HCT116 (cell line): ENCODE results near the gene ALX3. TPM values are rescaled to one million over a fixed set of nuclear protein-coding genes. Genes with fewer than 3 reads are reported as not detected.

Experiments
- ATAC-seq: fragments of 200-7000 bp; cut with Tn5 transposase; 2 replicates; pipeline ENCODE4 v1.9.1; 2020; ENCODE audit warnings: mild to moderate bottlenecking, moderate library complexity
- BruUV-seq: library from RNA; stranded (reverse); fragments of 400-500 nt; replicated peaks from 2 replicates; lab custom pipeline; 2021; lab: Mats Ljungman, UMichigan
- CTCF ChIA-PET: fragments of 300-600 bp; sonication (Branson Sonifier 250); formaldehyde crosslinking; loops from one replicate; lab custom pipeline; 2021; ENCODE audit warnings: antibody characterized with exemption; lab: Charles Lee
- POLR2A ChIA-PET: fragments of 300-600, 350-600 bp; sonication (Branson Sonifier 250); formaldehyde crosslinking; loops from one replicate; lab custom pipeline; 2021; ENCODE audit warnings: antibody characterized with exemption; lab: Charles Lee
- RAD21 ChIA-PET, 2 experiments: fragments of 300-600 bp; sonication (Branson Sonifier 250); formaldehyde crosslinking; loops; one replicate each; lab custom pipeline; 2023; ENCODE audit warnings: low total read pairs in 2 of 2; ENCODE audit not compliant: uncharacterized antibody in 2 of 2, unreplicated experiment in 2 of 2, low non-redundant PET in 1 of 2; lab: Charles Lee
- DNase-seq: peaks from one replicate; pipeline ENCODE4 v3.0.0-alpha.2; 2010; ENCODE audit warnings: low read depth, low spot score
- H2AFZ ChIP-seq: fragments of 200-600 bp; shearing (Covaris generic), sonication (generic); 2 replicates; pipeline ENCODE4 v1.6.1; 2017; ENCODE audit warnings: low read depth, mixed run types, mixed read lengths, antibody characterized with exemption, low read length; ENCODE audit not compliant: poor library complexity, severe bottlenecking
- H3K27ac ChIP-seq: 2 replicates; pipeline ENCODE4 v1.5.1; 2012; ENCODE audit warnings: low read depth, low read length
- H3K27me3 ChIP-seq: fragments of 200-600 bp; sonication (generic); 2 replicates; pipeline ENCODE4 v1.6.1; 2016; ENCODE audit warnings: mixed run types, low read length, mixed read lengths; ENCODE audit not compliant: insufficient read depth
- H3K36me3 ChIP-seq, 2 experiments: fragments of 200-500 bp in 1 of 2; fragments of 200-600 bp in 1 of 2; sonication (Bioruptor generic) in 1 of 2; sonication (generic) in 1 of 2; 2 replicates each; pipeline versions ENCODE4 v1.5.1 to v1.6.1; 2014 to 2016; ENCODE audit warnings: low read length in 2 of 2, inconsistent platforms in 1 of 2, mixed read lengths in 1 of 2, mixed run types in 1 of 2; ENCODE audit not compliant: insufficient read depth in 2 of 2, control insufficient read depth in 1 of 2
- H3K4me1 ChIP-seq, 2 experiments: fragments of 200-600 bp in 1 of 2; sonication (generic) in 1 of 2; 2 replicates each; pipeline versions ENCODE4 v1.5.1 to v1.6.1; 2012 to 2017; ENCODE audit warnings: low read length in 2 of 2, inconsistent platforms in 1 of 2, mild to moderate bottlenecking in 1 of 2, mixed read lengths in 1 of 2, mixed run types in 1 of 2, moderate library complexity in 1 of 2; ENCODE audit not compliant: insufficient read depth in 2 of 2, control insufficient read depth in 1 of 2
- H3K4me2 ChIP-seq: fragments of 200-600 bp; sonication (generic); 2 replicates; pipeline ENCODE4 v1.6.1; 2017; ENCODE audit warnings: mixed run types, low read length, mixed read lengths
- H3K4me3 ChIP-seq, 2 experiments: fragments of 200-600 bp in 1 of 2; sonication (generic) in 1 of 2; replicated peaks in 1 of 2; 2 replicates each; pipeline ENCODE4 v1.5.1; 2011 to 2016; ENCODE audit warnings: low read length in 2 of 2, control low read depth in 1 of 2, low read depth in 1 of 2, mild to moderate bottlenecking in 1 of 2, mixed read lengths in 1 of 2, mixed run types in 1 of 2
- H3K79me2 ChIP-seq: fragments of 200-600 bp; sonication (generic); 2 replicates; pipeline ENCODE4 v1.6.1; 2017; ENCODE audit warnings: mild to moderate bottlenecking, mixed run types, low read length, moderate library complexity, mixed read lengths; ENCODE audit not compliant: insufficient read depth
- H3K9ac ChIP-seq: fragments of 200-600 bp; sonication (generic); 2 replicates; pipeline ENCODE4 v1.6.1; 2016; ENCODE audit warnings: low read length, mixed read lengths
- H3K9me2 ChIP-seq: fragments of 200-600 bp; sonication (generic), shearing (Covaris generic); 2 replicates; pipeline ENCODE4 v1.6.1; 2017; ENCODE audit warnings: mixed run types, mild to moderate bottlenecking, moderate library complexity; ENCODE audit not compliant: insufficient read depth
- H3K9me3 ChIP-seq, 2 experiments: fragments of 200-500 bp in 1 of 2; fragments of 200-600 bp in 1 of 2; sonication (Bioruptor generic) in 1 of 2; sonication (generic) in 1 of 2; 2 replicates each; pipeline ENCODE4 v1.6.1; 2014 to 2017; ENCODE audit warnings: low read length in 2 of 2, mixed read lengths in 2 of 2, inconsistent platforms in 1 of 2, low read depth in 1 of 2, mild to moderate bottlenecking in 1 of 2, mixed run types in 1 of 2, moderate library complexity in 1 of 2; ENCODE audit not compliant: control insufficient read depth in 1 of 2, insufficient read depth in 1 of 2
- H4K20me1 ChIP-seq: fragments of 200-600 bp; sonication (generic), shearing (Covaris generic); 2 replicates; pipeline ENCODE4 v1.6.1; 2017; ENCODE audit warnings: mixed run types, mild to moderate bottlenecking, moderate library complexity; ENCODE audit not compliant: insufficient read depth
- CBX3 ChIP-seq: IDR thresholded peaks from 2 replicates; pipeline ENCODE4 v1.6.1; 2012; ENCODE audit warnings: low read depth
- CTCF ChIP-seq, 3 experiments: fragments of 200-600 bp in 1 of 3; sonication (generic) in 1 of 3; IDR thresholded peaks in 2 of 3; conservative IDR thresholded peaks in 1 of 3; 2 replicates each; pipeline ENCODE4 v1.5.1; 2012 to 2017; ENCODE audit warnings: low read depth in 2 of 3, low read length in 2 of 3, antibody characterized with exemption in 1 of 3, borderline replicate concordance in 1 of 3, control low read depth in 1 of 3, mild to moderate bottlenecking in 1 of 3, mixed read lengths in 1 of 3, mixed run types in 1 of 3, moderate library complexity in 1 of 3; ENCODE audit not compliant: insufficient read depth in 1 of 3
- EGR1 ChIP-seq: IDR thresholded peaks from 2 replicates; pipeline ENCODE4 v1.6.1; 2012; ENCODE audit warnings: low read depth
- FOSL1 ChIP-seq: IDR thresholded peaks from 2 replicates; pipeline ENCODE4 v1.6.1; 2012; ENCODE audit warnings: low read depth
- JUND ChIP-seq: IDR thresholded peaks from 2 replicates; pipeline ENCODE4 v1.6.1; 2012
- ZNF274 ChIP-seq: fragments of 200-500 bp; sonication (Bioruptor generic); IDR thresholded peaks from 2 replicates; pipeline ENCODE4 v1.6.1; 2014; ENCODE audit warnings: mild to moderate bottlenecking, low read depth, low read length, inconsistent platforms
- intact Hi-C: fragments of 100-400 bp; cut with micrococcal nuclease; formaldehyde crosslinking; loops from 2 replicates; pipeline ENCODE4 v1.10.0; 2022
- total RNA-seq: library from RNA; stranded (reverse); gene quantifications from one replicate; pipeline ENCODE4 v1.2.1, GENCODE V29; 2021; ENCODE audit not compliant: unreplicated experiment

ALX3 gene
- total RNA-seq, 1 experiment from 2014 or later, result not detected

DNA sequence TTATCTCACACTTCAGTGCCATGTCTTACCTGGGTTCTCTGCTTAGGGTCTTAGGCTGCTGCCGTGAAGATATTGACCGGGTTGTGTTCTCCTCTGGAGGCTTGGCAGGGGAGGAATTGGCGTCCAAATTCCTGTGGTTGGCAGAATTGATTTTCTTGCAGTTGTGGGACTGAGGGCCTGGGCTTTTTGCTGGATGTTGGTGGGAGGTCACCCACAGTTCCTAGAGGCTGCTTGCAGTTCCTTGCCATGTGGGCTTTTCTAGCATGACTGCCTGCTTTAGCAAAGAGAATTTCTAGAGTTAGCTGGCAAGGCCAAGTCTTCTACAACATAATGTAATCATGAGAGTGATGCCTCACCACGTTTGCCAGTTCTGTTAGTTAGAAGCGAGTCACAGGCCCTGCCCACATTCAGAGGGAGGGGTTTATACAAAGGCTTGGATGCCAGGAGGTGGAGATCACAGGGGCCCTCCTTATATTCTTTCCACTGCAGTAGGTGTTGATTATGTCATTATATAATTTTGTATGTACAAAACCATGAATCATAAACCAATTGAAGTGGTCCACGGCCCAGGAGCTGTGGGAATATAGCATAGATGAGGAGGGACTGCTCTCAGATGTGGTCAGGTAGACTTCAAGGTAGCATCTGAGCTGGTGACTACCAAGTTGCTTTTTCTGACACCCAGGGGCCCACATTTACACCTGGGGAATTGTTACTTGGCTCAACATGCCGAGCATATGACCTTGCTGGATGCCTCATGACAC lies 48.3 kb upstream of the ALX3 start (continued):
- TF ChIP-seq FOSL1 (no peak), CTCF (IDR thresholded peaks at IDR 0.05 in 2 of 3, conservative IDR thresholded peaks at IDR 0.05 in 1 of 3; ENCODE audit: borderline replicate concordance in 1 of 3, insufficient read depth in 1 of 3, low read depth in 2 of 3, low read length in 2 of 3) (no peak)

DNA sequence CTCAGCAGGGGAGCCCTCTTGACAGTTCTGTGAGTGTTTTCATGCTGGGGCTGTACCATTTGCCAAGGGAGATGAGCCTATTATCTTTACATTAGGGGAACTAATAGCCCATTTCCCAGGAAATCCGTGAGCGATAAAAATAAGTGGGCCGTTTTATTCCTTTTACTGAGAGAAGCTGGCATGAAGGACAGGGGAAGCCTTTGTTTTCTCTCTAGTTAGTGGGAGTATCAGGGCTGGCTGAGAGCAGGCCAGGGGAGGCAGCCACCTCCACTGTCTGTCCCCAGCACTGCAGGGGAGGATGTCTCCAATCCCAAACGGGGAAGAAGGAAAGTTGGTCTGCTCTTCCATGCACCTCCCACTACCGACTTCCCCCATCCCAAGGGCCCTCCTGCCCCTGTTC lies 44.3 kb upstream of the ALX3 start:
- intact Hi-C loops, result no loop called here
- Histone ChIP-seq H4K20me1 (no peaks in the 10 kb centered on the region), H3K4me3 (no peak overlapping the region), H3K4me2 (no peak overlapping the region), H3K9me2 (no peaks in the 10 kb centered on the region), H3K9me3 (no peaks in the 10 kb centered on the region), H3K27me3 (peaks cover 7% of the 10 kb centered on the region; the same call in 1 of the 2 replicates), H3K9ac (no peak overlapping the region), H3K79me2 (no peaks in the 10 kb centered on the region), H2AFZ (no peak overlapping the region), H3K4me1 (peaks cover 0 to 11% of the 10 kb centered on the region in 2 experiments; a peak in 2 of 4 replicates), H3K27ac (no peak overlapping the region), H3K36me3 (no peaks in the 10 kb centered on the region)
- ChIA-PET POLR2A (no interaction called here), CTCF (interaction anchor here (1.2 to 2.3 kb wide), 3 partner anchors 24 to 61 kb away, joined by 3 to 6 read pairs (median 3); no protein-coding TSS in a partner anchor), RAD21 (no interaction called here)
- DNase-seq (no peak), ATAC-seq (no peak)
- BruUV-seq, result no TSS peak
- TF ChIP-seq ZNF274, result no peak
- no peak for TF ChIP-seq JUND
- TF ChIP-seq EGR1, result no peak
- TF ChIP-seq CBX3, result no peak
